GM23338 (cell line): Measurements from ENCODE around the gene DAO. TPM values are rescaled to one million over a fixed set of nuclear protein-coding genes. Genes with fewer than 3 reads are reported as not detected.

ENCODE experiments used
- ATAC-seq: fragments of 200-7000 bp; cut with Tn5 transposase; 3 replicates; pipeline ENCODE4 v1.9.1; 2020
- DNase-seq: peaks from one replicate; pipeline ENCODE4 v3.0.0-alpha.2; 2015; ENCODE audit warnings: low spot score
- H2AFZ ChIP-seq: fragments of 200-600 bp; sonication (generic); 2 replicates; pipeline ENCODE4 v1.8.0; 2016; ENCODE audit warnings: antibody characterized with exemption, mild to moderate bottlenecking, moderate library complexity
- H3F3A ChIP-seq: fragments of 200-600 bp; sonication (generic); replicated peaks from 2 replicates; pipeline ENCODE4 v1.8.0; 2017; ENCODE audit warnings: antibody characterized with exemption, mixed run types, low read depth
- H3K27ac ChIP-seq: fragments of 200-600 bp; sonication (generic); 2 replicates; pipeline ENCODE4 v1.6.1; 2016; ENCODE audit warnings: low read depth
- H3K27me3 ChIP-seq: fragments of 200-600 bp; sonication (generic); 2 replicates; pipeline ENCODE4 v1.8.0; 2016; ENCODE audit warnings: mild to moderate bottlenecking, mixed run types, moderate library complexity; ENCODE audit not compliant: insufficient read depth
- H3K36me3 ChIP-seq: fragments of 200-600 bp; sonication (generic); 2 replicates; pipeline ENCODE4 v1.8.0; 2016; ENCODE audit warnings: mild to moderate bottlenecking; ENCODE audit not compliant: insufficient read depth
- H3K4me1 ChIP-seq: fragments of 200-600 bp; sonication (generic); 2 replicates; pipeline ENCODE4 v1.8.0; 2016; ENCODE audit warnings: mild to moderate bottlenecking, moderate library complexity; ENCODE audit not compliant: insufficient read depth
- H3K4me2 ChIP-seq: fragments of 200-600 bp; sonication (generic); 2 replicates; pipeline ENCODE4 v1.7.1; 2017; ENCODE audit warnings: mixed run types
- H3K4me3 ChIP-seq: fragments of 200-600 bp; sonication (generic); 2 replicates; pipeline ENCODE4 v1.6.1; 2016; ENCODE audit warnings: mixed run types
- H3K79me2 ChIP-seq: fragments of 200-600 bp; sonication (generic); replicated peaks from 2 replicates; pipeline ENCODE4 v1.8.0; 2017; ENCODE audit warnings: mild to moderate bottlenecking; ENCODE audit not compliant: insufficient read depth
- H3K9me2 ChIP-seq: fragments of 200-600 bp; sonication (generic); 2 replicates; pipeline ENCODE4 v1.8.0; 2017; ENCODE audit not compliant: insufficient read depth
- H4K20me1 ChIP-seq: fragments of 200-600 bp; sonication (generic); replicated peaks from 2 replicates; pipeline ENCODE4 v1.8.0; 2017; ENCODE audit warnings: mild to moderate bottlenecking; ENCODE audit not compliant: insufficient read depth
- H3K27ac Mint-ChIP-seq: 2 replicates; pipeline ENCODE4 v1.8.0; 2020; ENCODE audit warnings: inconsistent platforms, mild to moderate bottlenecking, moderate library complexity, mixed read lengths
- H3K27me3 Mint-ChIP-seq: 3 replicates; pipeline ENCODE4 v1.8.0; 2022; ENCODE audit warnings: low read depth, mild to moderate bottlenecking, moderate library complexity, mixed read lengths, inconsistent platforms; ENCODE audit not compliant: insufficient read depth, poor library complexity
- H3K36me3 Mint-ChIP-seq: 3 replicates; pipeline ENCODE4 v1.8.0; 2021; ENCODE audit warnings: low read depth, mild to moderate bottlenecking, inconsistent platforms, moderate library complexity, mixed read lengths
- H3K4me1 Mint-ChIP-seq: 3 replicates; pipeline ENCODE4 v1.8.0; 2020; ENCODE audit warnings: mild to moderate bottlenecking, inconsistent platforms, mixed read lengths
- H3K4me3 Mint-ChIP-seq: 3 replicates; pipeline ENCODE4 v1.8.0; 2021; ENCODE audit warnings: moderate library complexity, mild to moderate bottlenecking, inconsistent platforms, mixed read lengths
- H3K9me3 Mint-ChIP-seq: 3 replicates; pipeline ENCODE4 v1.8.0; 2020; ENCODE audit warnings: moderate library complexity, mild to moderate bottlenecking, inconsistent platforms, mixed read lengths
- CTCF ChIP-seq, 2 experiments: fragments of 200-600 bp in 1 of 2; sonication (generic) in 1 of 2; conservative IDR thresholded peaks; 2 replicates each; pipeline versions ENCODE4 v1.5.1 to v1.6.1; 2016 to 2017; ENCODE audit warnings: antibody characterized with exemption in 2 of 2, low read depth in 2 of 2, mild to moderate bottlenecking in 2 of 2, moderate library complexity in 1 of 2
- ETS1 ChIP-seq: IDR thresholded peaks from 2 replicates; pipeline ENCODE4 v1.6.1; 2016; ENCODE audit warnings: antibody characterized with exemption
- JUNB ChIP-seq: IDR thresholded peaks from one replicate; pipeline ENCODE4 v1.6.1; 2016; ENCODE audit warnings: antibody characterized with exemption; ENCODE audit not compliant: unreplicated experiment
- NANOG ChIP-seq: IDR thresholded peaks from 2 replicates; pipeline ENCODE4 v1.6.1; 2016; ENCODE audit warnings: antibody characterized with exemption, borderline replicate concordance
- POLR2AphosphoS5 ChIP-seq: IDR thresholded peaks from 2 replicates; pipeline ENCODE4 v1.6.1; 2016; ENCODE audit warnings: antibody characterized with exemption, low read depth
- REST ChIP-seq: IDR thresholded peaks from one replicate; pipeline ENCODE4 v1.6.1; 2018; ENCODE audit warnings: antibody characterized with exemption; ENCODE audit not compliant: unreplicated experiment
- ZNF114 ChIP-seq: fragments of 250-450 bp; sonication (Bioruptor Pico); IDR thresholded peaks from 2 replicates; pipeline ENCODE4 v1.5.0; 2020; ENCODE audit warnings: mild to moderate bottlenecking, moderate library complexity
- polyA plus RNA-seq: library from polyadenylated mRNA; unstranded; fragments of >200 nt; fragmentation: Nextera tagmentation; extraction: Ambion mirVana; gene quantifications from 2 replicates; pipeline ENCODE4 v1.2.1, GENCODE V29; 2016
- total RNA-seq: library from RNA; depleted of rRNA; stranded (reverse); fragments of >200 nt; shearing (Covaris generic); gene quantifications from 2 replicates; pipeline ENCODE4 v1.2.3, GENCODE V29; 2014

The DAO gene
- total and polyA plus RNA-seq, 2 experiments from 2014 or later, result not detected

GRCh38 chr12:108838194-108839017 lies 41.5 kb upstream of the DAO start:
- Histone ChIP-seq H3K4me2 (no peak overlapping the region), H2AFZ (no peak overlapping the region), H3K9me2 (no peaks in the 10 kb centered on the region), H4K20me1 (no peaks in the 10 kb centered on the region; the same call in 1 of the 2 replicates), H3F3A (no peaks in the 10 kb centered on the region), H3K27me3 (no peaks in the 10 kb centered on the region), H3K4me3 (no peak overlapping the region), H3K79me2 (peaks cover 3% of the 10 kb centered on the region; the same call in 1 of the 2 replicates), H3K27ac (peak overlapping the region; percentile 84), H3K4me1 (peaks cover 19% of the 10 kb centered on the region), H3K36me3 (no peaks in the 10 kb centered on the region)
- no peak overlapping the region for H3K4me3 Mint-ChIP-seq
- no peaks in the 10 kb centered on the region for H3K9me3 Mint-ChIP-seq
- ATAC-seq, result peak; percentile 71
- H3K36me3 Mint-ChIP-seq, result no peaks in the 10 kb centered on the region
- peaks cover 28% of the 10 kb centered on the region for H3K4me1 Mint-ChIP-seq
- H3K27ac Mint-ChIP-seq, result peak overlapping the region; percentile 66
- peaks cover 9% of the 10 kb centered on the region for H3K27me3 Mint-ChIP-seq
- no peak for TF ChIP-seq CTCF (conservative IDR thresholded peaks at IDR 0.05; ENCODE audit: low read depth in 2 of 2)
- TF ChIP-seq ETS1, result 0 out of 2 replicates have a peak, but pooled peaks have one; percentile 49
- DNase-seq, result peak; percentile 61

GRCh38 chr12:108839018-108839889 lies 40.6 kb upstream of the DAO start:
- no peaks in the 10 kb centered on the region for H3K9me2 ChIP-seq
- H3K36me3 ChIP-seq, result no peaks in the 10 kb centered on the region
- H3F3A ChIP-seq, result no peaks in the 10 kb centered on the region
- no peak overlapping the region for H2AFZ ChIP-seq
- DNase-seq (no peak), ATAC-seq (no peak)
- H3K4me1 Mint-ChIP-seq, result peaks cover 28% of the 10 kb centered on the region
- H3K36me3 Mint-ChIP-seq, result peaks cover 7% of the 10 kb centered on the region
- H3K27ac Mint-ChIP-seq, result peak overlapping the region; percentile 66
- H3K27me3 Mint-ChIP-seq, result peaks cover 9% of the 10 kb centered on the region
- H3K27ac ChIP-seq, result 0 out of 2 replicates have a peak overlapping the region, but pooled peaks have one; percentile 84
- no peaks in the 10 kb centered on the region for H3K27me3 ChIP-seq
- H3K9me3 Mint-ChIP-seq, result no peaks in the 10 kb centered on the region
- H3K4me3 Mint-ChIP-seq, result no peak overlapping the region
- H3K79me2 ChIP-seq, result peaks cover 3% of the 10 kb centered on the region; the same call in 1 of the 2 replicates
- no peak overlapping the region for H3K4me3 ChIP-seq
- H3K4me2 ChIP-seq, result no peak overlapping the region
- no peaks in the 10 kb centered on the region for H4K20me1 ChIP-seq
- H3K4me1 ChIP-seq, result peaks cover 19% of the 10 kb centered on the region; the same call in 1 of the 2 replicates
- TF ChIP-seq NANOG, result no peak
- TF ChIP-seq ZNF114 (CRISPR knock-in tag), result no peak
- TF ChIP-seq REST, result no peak
- TF ChIP-seq JUNB, result no peak
- TF ChIP-seq POLR2AphosphoS5, result no peak
